Panc1 (cell line): ENCODE data around the gene ATF7. TPM values are rescaled to one million over a fixed set of nuclear protein-coding genes. Genes with fewer than 3 reads are reported as not detected.

ENCODE experiments used
- ATAC-seq: fragments of 200-7000 bp; cut with Tn5 transposase; 2 replicates; pipeline ENCODE4 v1.9.1; 2020; ENCODE audit warnings: mild to moderate bottlenecking, moderate library complexity
- BruUV-seq: library from RNA; stranded (reverse); fragments of 400-500 nt; replicated peaks from 2 replicates; lab custom pipeline; 2021; lab: Mats Ljungman, UMichigan
- CTCF ChIA-PET: fragments of 300-600 bp; sonication (Branson Sonifier 250); formaldehyde crosslinking; loops from one replicate; lab custom pipeline; 2022; ENCODE audit warnings: antibody characterized with exemption; lab: Charles Lee
- POLR2A ChIA-PET: fragments of 300-600 bp; sonication (Branson Sonifier 250); formaldehyde crosslinking; loops from one replicate; lab custom pipeline; 2022; ENCODE audit warnings: antibody characterized with exemption; lab: Charles Lee
- DNase-seq: peaks from one replicate; pipeline ENCODE4 v3.0.0-alpha.2; 2010; ENCODE audit warnings: low read depth, low spot score
- H3K27ac ChIP-seq: 2 replicates; pipeline ENCODE4 v1.5.1; 2011; ENCODE audit warnings: mild to moderate bottlenecking, low read length, inconsistent platforms
- H3K27me3 ChIP-seq: fragments of 200-500 bp; sonication (Bioruptor generic); 2 replicates; pipeline ENCODE4 v1.6.0; 2014; ENCODE audit warnings: low read length, inconsistent platforms; ENCODE audit not compliant: control insufficient read depth, insufficient read depth
- H3K36me3 ChIP-seq: fragments of 200-500 bp; sonication (Bioruptor generic); 2 replicates; pipeline ENCODE4 v1.5.1; 2014; ENCODE audit warnings: inconsistent platforms, mild to moderate bottlenecking, low read length, moderate library complexity; ENCODE audit not compliant: control insufficient read depth, insufficient read depth
- H3K4me1 ChIP-seq: 2 replicates; pipeline ENCODE4 v1.5.1; 2011; ENCODE audit warnings: inconsistent platforms, mild to moderate bottlenecking, low read length, moderate library complexity; ENCODE audit not compliant: control insufficient read depth, insufficient read depth
- H3K4me3 ChIP-seq, 2 experiments: 2 replicates each; pipeline ENCODE4 v1.5.1; 2011 to 2012; ENCODE audit warnings: low read depth in 2 of 2, low read length in 2 of 2, mild to moderate bottlenecking in 2 of 2, inconsistent platforms in 1 of 2, moderate library complexity in 1 of 2
- H3K9me3 ChIP-seq: fragments of 200-500 bp; sonication (Bioruptor generic); 2 replicates; pipeline ENCODE4 v1.5.1; 2014; ENCODE audit warnings: low read depth, mild to moderate bottlenecking, inconsistent platforms, low read length, moderate library complexity; ENCODE audit not compliant: control insufficient read depth, insufficient read depth
- POLR2AphosphoS5 ChIP-seq: IDR thresholded peaks from 2 replicates; pipeline ENCODE4 v1.6.1; 2012; ENCODE audit warnings: mild to moderate bottlenecking, low read depth, low read length, moderate library complexity
- SIN3A ChIP-seq: IDR thresholded peaks from 2 replicates; pipeline ENCODE4 v1.6.1; 2012; ENCODE audit warnings: low read depth, mild to moderate bottlenecking, low read length, moderate library complexity, borderline replicate concordance; ENCODE audit not compliant: insufficient read depth
- TCF7L2 ChIP-seq: IDR thresholded peaks from 2 replicates; pipeline ENCODE4 v1.6.1; 2011; ENCODE audit warnings: mild to moderate bottlenecking, low read depth, low read length, inconsistent platforms
- in situ Hi-C: cut with HindIII; loops from 2 replicates; pipeline ENCODE4 v1.10.0; 2016; ENCODE audit warnings: low sequenced_read_pairs, low pct_unique_long_range_greater_than_20kb
- intact Hi-C: fragments of 100-400 bp; cut with micrococcal nuclease; formaldehyde crosslinking; loops from one replicate; pipeline ENCODE4 v1.10.0; 2022; ENCODE audit not compliant: unreplicated experiment
- total RNA-seq: library from RNA; stranded (reverse); gene quantifications from one replicate; pipeline ENCODE4 v1.2.1, GENCODE V29; 2021; ENCODE audit not compliant: unreplicated experiment
- TF ChIP-seq, protein P1 (sequence below), 2 experiments: IDR thresholded peaks; 2 replicates each; pipeline ENCODE4 v1.6.1; 2011 to 2012; ENCODE audit warnings: low read depth in 2 of 2, control low read depth in 1 of 2, low read length in 1 of 2, mild to moderate bottlenecking in 1 of 2, moderate library complexity in 1 of 2; ENCODE audit not compliant: insufficient read depth in 1 of 2
- TF ChIP-seq, protein P2 (sequence below): fragments of 450-650 bp; IDR thresholded peaks from 2 replicates; pipeline ENCODE4 v1.5.1; 2017; ENCODE audit warnings: mild to moderate bottlenecking

The ATF7 gene
- total RNA-seq, 1 experiment from 2014 or later: 29.5 TPM

DNA sequence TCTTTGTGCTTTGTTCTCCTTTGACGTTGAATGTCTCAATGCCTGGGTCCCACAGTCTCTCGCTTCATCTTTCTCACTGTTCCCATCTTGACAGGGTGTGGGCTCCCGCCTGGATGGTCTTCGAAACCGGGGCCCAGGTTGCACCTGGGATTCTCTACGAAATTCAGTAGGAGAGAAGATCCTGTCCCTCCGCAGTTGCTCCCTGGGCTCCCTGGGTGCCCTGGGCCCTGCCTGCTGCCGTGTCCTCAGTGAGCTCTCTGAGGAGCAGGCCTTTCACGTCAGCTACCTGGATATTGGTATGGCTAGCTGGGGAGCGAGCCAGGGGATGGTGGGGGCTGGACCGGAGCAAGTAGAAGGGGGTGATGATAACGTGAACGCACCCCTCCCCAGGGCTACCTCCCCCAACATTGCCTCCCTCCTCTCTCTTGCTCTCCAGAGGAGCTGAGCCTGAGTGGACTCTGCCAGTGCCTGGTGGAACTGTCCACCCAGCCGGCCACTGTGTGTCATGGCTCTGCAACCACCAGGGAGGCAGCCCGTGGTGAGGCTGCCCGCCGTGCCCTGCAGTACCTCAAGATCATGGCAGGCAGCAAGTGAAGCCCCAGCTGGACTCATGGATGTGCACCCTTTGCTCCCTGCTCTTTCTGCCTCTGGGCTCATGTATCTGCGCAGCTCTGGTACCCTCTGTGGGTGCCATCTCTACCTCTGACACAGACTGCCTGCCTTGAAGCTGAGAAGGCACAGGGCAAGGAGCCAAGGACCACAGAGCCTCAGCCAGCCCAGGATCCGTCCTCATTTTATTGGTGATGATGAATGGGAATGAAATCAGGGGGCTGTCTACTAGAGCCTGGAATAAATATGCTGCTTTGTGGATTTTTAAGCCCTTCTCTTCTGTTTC, 120.4 kb downstream of the ATF7 start:
- no peak overlapping the region for H3K27ac ChIP-seq
- ATAC-seq: no peak
- in situ Hi-C loops: no loop called here

DNA sequence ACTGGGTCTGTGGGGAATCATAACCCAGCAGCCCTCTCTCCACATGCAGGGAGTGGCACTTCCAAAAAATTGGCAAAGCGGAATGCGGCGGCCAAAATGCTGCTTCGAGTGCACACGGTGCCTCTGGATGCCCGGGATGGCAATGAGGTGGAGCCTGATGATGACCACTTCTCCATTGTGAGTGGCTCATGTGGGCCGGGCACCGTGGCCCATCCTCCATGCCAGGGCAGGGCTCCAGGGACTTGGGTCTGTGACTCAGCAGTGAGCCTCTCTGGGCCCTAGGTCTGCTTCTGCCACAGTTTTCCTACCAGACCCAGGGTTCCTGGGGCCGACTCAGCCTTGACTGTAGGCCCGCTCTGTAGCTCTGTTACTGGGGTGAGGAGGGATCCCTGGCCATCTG, 121.1 kb downstream of the ATF7 start:
- no peak overlapping the region for H3K27ac ChIP-seq
- BruUV-seq: no TSS peak
- no peaks in the 10 kb centered on the region; the same call in none of the 2 replicates for H3K36me3 ChIP-seq
- no peaks in the 10 kb centered on the region for H3K27me3 ChIP-seq
- in situ Hi-C loops: no loop called here
- H3K9me3 ChIP-seq: no peaks in the 10 kb centered on the region
- ChIA-PET POLR2A (no interaction called here), CTCF (interaction anchor here (0.5 kb wide), 1 partner anchor 125 kb away, joined by 6 read pairs; the partner anchor contains the start of gene SP1)
- intact Hi-C loops: loop anchor here (5.0 kb wide), 1 partner anchor 183 kb away; the partner anchor contains the start of gene AAAS
- H3K4me3 ChIP-seq: no peak overlapping the region
- H3K4me1 ChIP-seq: peaks cover 23% of the 10 kb centered on the region
- TF ChIP-seq TCF7L2: no peak
- DNase-seq (no peak), ATAC-seq (no peak)

More for the DNA sequence above, 120.4 kb downstream of the ATF7 start:
- Histone ChIP-seq H3K36me3 (no peaks in the 10 kb centered on the region; the same call in none of the 2 replicates), H3K9me3 (no peaks in the 10 kb centered on the region), H3K27me3 (no peaks in the 10 kb centered on the region), H3K4me1 (peaks cover 21% of the 10 kb centered on the region), H3K4me3 (no peak overlapping the region)
- intact Hi-C loops: loop anchor here (5.0 kb wide), 1 partner anchor 184 kb away; the partner anchor contains the start of gene AAAS
- POLR2A ChIA-PET: no interaction called here
- BruUV-seq: no TSS peak
- TF ChIP-seq, protein P1, sequence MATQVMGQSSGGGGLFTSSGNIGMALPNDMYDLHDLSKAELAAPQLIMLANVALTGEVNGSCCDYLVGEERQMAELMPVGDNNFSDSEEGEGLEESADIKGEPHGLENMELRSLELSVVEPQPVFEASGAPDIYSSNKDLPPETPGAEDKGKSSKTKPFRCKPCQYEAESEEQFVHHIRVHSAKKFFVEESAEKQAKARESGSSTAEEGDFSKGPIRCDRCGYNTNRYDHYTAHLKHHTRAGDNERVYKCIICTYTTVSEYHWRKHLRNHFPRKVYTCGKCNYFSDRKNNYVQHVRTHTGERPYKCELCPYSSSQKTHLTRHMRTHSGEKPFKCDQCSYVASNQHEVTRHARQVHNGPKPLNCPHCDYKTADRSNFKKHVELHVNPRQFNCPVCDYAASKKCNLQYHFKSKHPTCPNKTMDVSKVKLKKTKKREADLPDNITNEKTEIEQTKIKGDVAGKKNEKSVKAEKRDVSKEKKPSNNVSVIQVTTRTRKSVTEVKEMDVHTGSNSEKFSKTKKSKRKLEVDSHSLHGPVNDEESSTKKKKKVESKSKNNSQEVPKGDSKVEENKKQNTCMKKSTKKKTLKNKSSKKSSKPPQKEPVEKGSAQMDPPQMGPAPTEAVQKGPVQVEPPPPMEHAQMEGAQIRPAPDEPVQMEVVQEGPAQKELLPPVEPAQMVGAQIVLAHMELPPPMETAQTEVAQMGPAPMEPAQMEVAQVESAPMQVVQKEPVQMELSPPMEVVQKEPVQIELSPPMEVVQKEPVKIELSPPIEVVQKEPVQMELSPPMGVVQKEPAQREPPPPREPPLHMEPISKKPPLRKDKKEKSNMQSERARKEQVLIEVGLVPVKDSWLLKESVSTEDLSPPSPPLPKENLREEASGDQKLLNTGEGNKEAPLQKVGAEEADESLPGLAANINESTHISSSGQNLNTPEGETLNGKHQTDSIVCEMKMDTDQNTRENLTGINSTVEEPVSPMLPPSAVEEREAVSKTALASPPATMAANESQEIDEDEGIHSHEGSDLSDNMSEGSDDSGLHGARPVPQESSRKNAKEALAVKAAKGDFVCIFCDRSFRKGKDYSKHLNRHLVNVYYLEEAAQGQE (IDR thresholded peaks at IDR 0.05; ENCODE audit: insufficient read depth in 1 of 2, low read depth in 2 of 2, low read length in 1 of 2): no peak
- TF ChIP-seq SIN3A (no peak), TCF7L2 (no peak), POLR2AphosphoS5 (no peak)
- TF ChIP-seq, protein P2, sequence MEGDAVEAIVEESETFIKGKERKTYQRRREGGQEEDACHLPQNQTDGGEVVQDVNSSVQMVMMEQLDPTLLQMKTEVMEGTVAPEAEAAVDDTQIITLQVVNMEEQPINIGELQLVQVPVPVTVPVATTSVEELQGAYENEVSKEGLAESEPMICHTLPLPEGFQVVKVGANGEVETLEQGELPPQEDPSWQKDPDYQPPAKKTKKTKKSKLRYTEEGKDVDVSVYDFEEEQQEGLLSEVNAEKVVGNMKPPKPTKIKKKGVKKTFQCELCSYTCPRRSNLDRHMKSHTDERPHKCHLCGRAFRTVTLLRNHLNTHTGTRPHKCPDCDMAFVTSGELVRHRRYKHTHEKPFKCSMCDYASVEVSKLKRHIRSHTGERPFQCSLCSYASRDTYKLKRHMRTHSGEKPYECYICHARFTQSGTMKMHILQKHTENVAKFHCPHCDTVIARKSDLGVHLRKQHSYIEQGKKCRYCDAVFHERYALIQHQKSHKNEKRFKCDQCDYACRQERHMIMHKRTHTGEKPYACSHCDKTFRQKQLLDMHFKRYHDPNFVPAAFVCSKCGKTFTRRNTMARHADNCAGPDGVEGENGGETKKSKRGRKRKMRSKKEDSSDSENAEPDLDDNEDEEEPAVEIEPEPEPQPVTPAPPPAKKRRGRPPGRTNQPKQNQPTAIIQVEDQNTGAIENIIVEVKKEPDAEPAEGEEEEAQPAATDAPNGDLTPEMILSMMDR: no peak
- no peak for DNase-seq
- CTCF ChIA-PET: no interaction called here
